Astrocyte of the cerebellum (primary cell): ENCODE data around the gene CACHD1.

Experiments used
- DNase-seq: peaks from one replicate; pipeline ENCODE4 v3.0.0-alpha.2; 2011; ENCODE audit warnings: low read depth
- H3K4me3 ChIP-seq: 2 replicates; pipeline ENCODE4 v1.5.1; 2011; ENCODE audit warnings: mild to moderate bottlenecking, low read depth, low read length, moderate library complexity
- CTCF ChIP-seq: IDR thresholded peaks from 2 replicates; pipeline ENCODE4 v1.5.1; 2012; ENCODE audit warnings: low read length, low read depth, moderate library complexity, mild to moderate bottlenecking; ENCODE audit errors: missing control alignments
- in situ Hi-C: cut with HindIII; loops from 2 replicates; pipeline ENCODE4 v1.10.0; 2017; ENCODE audit warnings: low sequenced_read_pairs

CACHD1 gene

GRCh38 chr1:64490213-64490818 lies 20.4 kb downstream of the CACHD1 start:
- TF ChIP-seq CTCF: no peak
- in situ Hi-C loops: no loop called here

GRCh38 chr1:64492424-64492823 lies 22.5 kb downstream of the CACHD1 start:
- TF ChIP-seq CTCF: no peak
- no peak for DNase-seq
- no peak overlapping the region for H3K4me3 ChIP-seq
- in situ Hi-C loops: no loop called here

More at GRCh38 chr1:64490213-64490818, 20.4 kb downstream of the CACHD1 start:
- H3K4me3 ChIP-seq: no peak overlapping the region
- no peak for DNase-seq

GRCh38 chr1:64493831-64494230 lies 23.9 kb downstream of the CACHD1 start:
- TF ChIP-seq CTCF: no peak
- no peak overlapping the region for H3K4me3 ChIP-seq
- no peak for DNase-seq
- in situ Hi-C loops: no loop called here

DNA sequence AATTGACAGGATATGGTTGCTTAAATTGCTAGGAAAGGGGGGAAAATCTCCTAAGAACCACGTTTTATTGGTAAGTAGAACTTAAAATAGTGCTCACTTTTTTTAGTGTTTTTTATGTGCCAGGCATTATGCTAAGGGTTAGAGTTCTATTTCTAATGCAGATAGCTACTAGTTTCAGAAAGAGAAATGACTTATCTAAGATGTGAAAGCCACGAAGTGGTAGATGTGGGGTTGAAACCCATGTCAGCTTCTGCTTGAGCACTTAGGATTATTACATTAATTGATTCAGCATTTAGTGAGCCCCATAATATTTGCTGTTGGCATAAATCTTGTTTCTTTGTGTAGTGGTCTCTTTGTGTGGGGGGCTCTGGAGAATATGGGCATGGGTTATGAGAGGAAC lies 24.7 kb downstream of the CACHD1 start:
- no peak for DNase-seq
- H3K4me3 ChIP-seq: no peak overlapping the region
- TF ChIP-seq CTCF: no peak
- in situ Hi-C loops: no loop called here

DNA sequence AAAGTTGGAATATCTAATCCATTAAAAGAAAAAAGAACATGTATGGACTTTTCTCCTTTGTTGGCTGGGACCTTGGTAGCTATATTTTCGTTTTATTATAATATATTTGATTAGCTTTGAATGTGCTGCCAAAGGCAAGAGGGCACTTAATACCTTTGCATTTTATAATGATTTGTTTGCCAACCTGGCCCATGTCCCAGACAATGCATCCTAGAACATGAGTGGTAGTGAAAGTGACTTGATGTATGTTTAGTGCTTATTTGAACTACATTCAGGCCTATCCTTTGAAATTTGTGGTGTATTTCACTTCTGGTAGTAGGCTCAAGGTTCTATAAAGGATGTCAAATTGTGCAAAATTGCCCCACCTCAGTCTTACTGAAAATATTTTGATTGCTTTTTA lies 25.9 kb downstream of the CACHD1 start:
- no peak for DNase-seq
- H3K4me3 ChIP-seq: no peak overlapping the region
- no peak for TF ChIP-seq CTCF
- in situ Hi-C loops: no loop called here

DNA sequence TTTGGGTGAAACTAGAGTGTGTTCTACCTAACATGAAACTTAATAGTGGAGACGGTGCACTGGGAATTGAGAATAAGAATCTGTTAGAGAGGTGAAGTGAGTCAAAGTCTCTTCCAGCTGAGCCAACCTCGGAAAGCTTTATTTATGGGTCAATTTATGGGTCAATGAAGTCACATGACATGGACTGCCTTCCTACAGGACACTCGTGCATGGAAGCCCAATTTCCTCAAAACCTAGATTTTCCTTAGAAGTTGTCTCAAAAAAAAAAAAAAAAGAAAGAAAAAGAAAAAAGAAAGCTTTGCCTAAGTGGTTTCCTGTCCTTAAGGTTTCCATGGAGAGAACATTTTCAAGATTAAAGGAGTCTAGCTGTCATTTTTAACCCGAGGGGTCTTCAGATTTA lies 26.7 kb downstream of the CACHD1 start:
- in situ Hi-C loops: no loop called here
- no peak for DNase-seq
- no peak for TF ChIP-seq CTCF

More for the DNA sequence above, 26.7 kb downstream of the CACHD1 start:
- no peak overlapping the region for H3K4me3 ChIP-seq
